IMR-90 (cell line): Measurements from ENCODE around the gene DUSP11. TPM values are rescaled to one million over a fixed set of nuclear protein-coding genes. Genes with fewer than 3 reads are reported as not detected.

ENCODE experiments used
- ATAC-seq: fragments of 200-7000 bp; cut with Tn5 transposase; 2 replicates; pipeline ENCODE4 v1.9.1; 2020; ENCODE audit warnings: low read depth, mild to moderate bottlenecking, moderate library complexity
- BruUV-seq: library from RNA; stranded (reverse); fragments of 400-500 nt; replicated peaks from 2 replicates; lab custom pipeline; 2021; lab: Mats Ljungman, UMichigan
- CTCF ChIA-PET: fragments of 300-600 bp; formaldehyde crosslinking; extraction: SDS; loops from one replicate; lab custom pipeline; 2021; ENCODE audit warnings: antibody characterized with exemption; lab: Yijun Ruan, JAX
- POLR2A ChIA-PET: fragments of 300-600 bp; sonication (Branson Sonifier 250); formaldehyde crosslinking; loops from one replicate; lab custom pipeline; 2022; ENCODE audit warnings: antibody characterized with exemption; ENCODE audit not compliant: unreplicated experiment; lab: Charles Lee
- DNase-seq: peaks from one replicate; pipeline ENCODE4 v3.0.0; 2013
- H2AFZ ChIP-seq: replicated peaks from 2 replicates; pipeline ENCODE3; 2013; ENCODE audit warnings: low read length, mild to moderate bottlenecking; ENCODE audit not compliant: poor library complexity
- H2AK5ac ChIP-seq: 2 replicates; pipeline ENCODE4 v1.6.1; 2013; ENCODE audit warnings: low read depth, low read length, inconsistent platforms
- H2AK9ac ChIP-seq: replicated peaks from 2 replicates; pipeline ENCODE3; 2013; ENCODE audit warnings: mild to moderate bottlenecking, low read depth, low read length, moderate library complexity; ENCODE audit not compliant: poor library complexity
- H2BK120ac ChIP-seq: 2 replicates; pipeline ENCODE4 v1.6.1; 2013; ENCODE audit warnings: low read depth, low read length, inconsistent platforms
- H2BK15ac ChIP-seq: 3 replicates; pipeline ENCODE4 v1.6.1; 2013; ENCODE audit warnings: low read depth, low read length, inconsistent platforms
- H2BK20ac ChIP-seq: 2 replicates; pipeline ENCODE4 v1.6.1; 2013; ENCODE audit warnings: low read depth, mild to moderate bottlenecking, inconsistent platforms, low read length, moderate library complexity
- H2BK5ac ChIP-seq: 2 replicates; pipeline ENCODE4 v1.6.1; 2013; ENCODE audit warnings: mild to moderate bottlenecking, low read depth, low read length, inconsistent platforms; ENCODE audit not compliant: poor library complexity, severe bottlenecking
- H3K14ac ChIP-seq: replicated peaks from 2 replicates; pipeline ENCODE4 v1.6.1; 2013; ENCODE audit warnings: low read depth, low read length, inconsistent platforms
- H3K18ac ChIP-seq: 2 replicates; pipeline ENCODE4 v1.6.1; 2013; ENCODE audit warnings: low read depth, low read length, control low read depth
- H3K23ac ChIP-seq: 2 replicates; pipeline ENCODE4 v1.6.1; 2013; ENCODE audit warnings: low read depth, low read length, inconsistent platforms
- H3K27ac ChIP-seq: 2 replicates; pipeline ENCODE4 v1.5.1; 2013; ENCODE audit warnings: mild to moderate bottlenecking, control low read depth, low read length; ENCODE audit not compliant: insufficient read depth
- H3K27me3 ChIP-seq: 2 replicates; pipeline ENCODE4 v1.6.1; 2013; ENCODE audit warnings: low read length; ENCODE audit not compliant: control insufficient read depth, insufficient read depth
- H3K36me3 ChIP-seq: 2 replicates; pipeline ENCODE4 v1.6.1; 2013; ENCODE audit warnings: low read length, mixed read lengths; ENCODE audit not compliant: control insufficient read depth, insufficient read depth
- H3K4ac ChIP-seq: 2 replicates; pipeline ENCODE4 v1.6.1; 2013; ENCODE audit warnings: low read depth, low read length, inconsistent platforms
- H3K4me1 ChIP-seq: 2 replicates; pipeline ENCODE4 v1.6.1; 2013; ENCODE audit warnings: low read length, mixed read lengths; ENCODE audit not compliant: control insufficient read depth, insufficient read depth
- H3K4me2 ChIP-seq: 2 replicates; pipeline ENCODE4 v1.6.1; 2013; ENCODE audit warnings: low read depth, mild to moderate bottlenecking, control low read depth, low read length, moderate library complexity
- H3K4me3 ChIP-seq: 2 replicates; pipeline ENCODE4 v1.5.1; 2013; ENCODE audit warnings: low read depth, mild to moderate bottlenecking, control low read depth, low read length, moderate library complexity; ENCODE audit not compliant: insufficient read depth
- H3K56ac ChIP-seq: 2 replicates; pipeline ENCODE4 v1.6.1; 2013; ENCODE audit warnings: low read length, inconsistent platforms; ENCODE audit not compliant: insufficient read depth; ENCODE audit errors: extremely low read depth
- H3K79me1 ChIP-seq, 2 experiments: 2 replicates each; pipeline ENCODE4 v1.6.1; 2013; ENCODE audit warnings: low read length in 2 of 2, inconsistent platforms in 1 of 2, low read depth in 1 of 2
- H3K9ac ChIP-seq: 2 replicates; pipeline ENCODE4 v1.6.1; 2013; ENCODE audit warnings: low read depth, low read length, control low read depth
- H3K9me1 ChIP-seq: 2 replicates; pipeline ENCODE4 v1.6.1; 2013; ENCODE audit warnings: low read length, inconsistent platforms; ENCODE audit not compliant: insufficient read depth
- H3K9me3 ChIP-seq: 2 replicates; pipeline ENCODE4 v1.6.1; 2013; ENCODE audit warnings: low read length; ENCODE audit not compliant: control insufficient read depth, insufficient read depth
- H4K20me1 ChIP-seq: 2 replicates; pipeline ENCODE4 v1.6.1; 2013; ENCODE audit warnings: low read length, inconsistent platforms; ENCODE audit not compliant: insufficient read depth
- H4K5ac ChIP-seq: 2 replicates; pipeline ENCODE4 v1.6.1; 2013; ENCODE audit warnings: mild to moderate bottlenecking, low read depth, low read length, control low read depth
- H4K8ac ChIP-seq, 2 experiments: 2 replicates each; pipeline ENCODE4 v1.6.1; 2013; ENCODE audit warnings: low read depth in 2 of 2, low read length in 2 of 2, control low read depth in 1 of 2, inconsistent platforms in 1 of 2
- H4K91ac ChIP-seq: 2 replicates; pipeline ENCODE4 v1.6.1; 2013; ENCODE audit warnings: low read depth, low read length, inconsistent platforms; ENCODE audit not compliant: insufficient read depth
- BHLHE40 ChIP-seq: fragments of 150-350 bp; IDR thresholded peaks from 2 replicates; pipeline ENCODE4 v1.6.1; 2016; ENCODE audit warnings: mild to moderate bottlenecking, low read depth, low read length
- CEBPB ChIP-seq: IDR thresholded peaks from 2 replicates; pipeline ENCODE4 v1.6.1; 2012; ENCODE audit warnings: low read depth, low read length, improper control_type of control experiment
- CHD1 ChIP-seq: IDR thresholded peaks from 2 replicates; pipeline ENCODE4 v1.6.1; 2012; ENCODE audit warnings: low read depth, low read length, improper control_type of control experiment
- FOS ChIP-seq: fragments of 150-350 bp; IDR thresholded peaks from 2 replicates; pipeline ENCODE4 v1.6.1; 2016; ENCODE audit warnings: low read depth, low read length
- MAFK ChIP-seq: IDR thresholded peaks from 2 replicates; pipeline ENCODE4 v1.6.1; 2012; ENCODE audit warnings: low read depth, low read length, improper control_type of control experiment
- MXI1 ChIP-seq: IDR thresholded peaks from 2 replicates; pipeline ENCODE4 v1.6.1; 2012; ENCODE audit warnings: low read depth, mild to moderate bottlenecking, low read length, moderate library complexity, borderline replicate concordance
- NFE2L2 ChIP-seq: fragments of 150-350 bp; IDR thresholded peaks from 2 replicates; pipeline ENCODE4 v1.6.1; 2016; ENCODE audit warnings: low read depth, mild to moderate bottlenecking, low read length
- RAD21 ChIP-seq: IDR thresholded peaks from 2 replicates; pipeline ENCODE4 v1.6.1; 2012; ENCODE audit warnings: low read length, improper control_type of control experiment
- RCOR1 ChIP-seq: IDR thresholded peaks from 2 replicates; pipeline ENCODE4 v1.6.1; 2012; ENCODE audit warnings: mild to moderate bottlenecking, low read length, improper control_type of control experiment; ENCODE audit not compliant: insufficient replicate concordance
- RFX5 ChIP-seq: IDR thresholded peaks from 2 replicates; pipeline ENCODE4 v1.8.0; 2012; ENCODE audit warnings: low read depth, mild to moderate bottlenecking, low read length, moderate library complexity
- SMC3 ChIP-seq: fragments of 150-350 bp; IDR thresholded peaks from 2 replicates; pipeline ENCODE4 v1.6.1; 2016; ENCODE audit warnings: low read depth, mild to moderate bottlenecking, antibody characterized with exemption, low read length, moderate library complexity
- WGBS, 2 experiments: methylation state at CpG; one replicate each; pipeline versions ENCODE4 v1.1.5 to v1.1.7; 2013; ENCODE audit warnings: missing lambda C conversion rate in 2 of 2; ENCODE audit not compliant: insufficient read length in 1 of 2; ENCODE audit errors: extremely low coverage in 2 of 2; 5-methylcytosine and 5-hydroxymethylcytosine counted together
- dilution Hi-C: fragments of 300-500 bp; cut with HindIII; formaldehyde crosslinking; loops from one replicate; pipeline ENCODE4 v1.14.3; 2018; ENCODE audit warnings: low sequenced_read_pairs; ENCODE audit not compliant: unreplicated experiment
- in situ Hi-C: fragments of 300-500 bp; cut with MboI; formaldehyde crosslinking; loops from 3 replicates; pipeline ENCODE4 v1.14.3; 2019; ENCODE audit warnings: low sequenced_read_pairs, inconsistent platforms, mixed read lengths
- intact Hi-C: fragments of 100-400 bp; cut with micrococcal nuclease; formaldehyde crosslinking; loops from 2 replicates; pipeline ENCODE4 v1.10.0; 2022
- polyA plus RNA-seq, 3 experiments: library from polyadenylated mRNA; depleted of rRNA; stranded (reverse); fragments of >200 nt; gene quantifications; 2 replicates each; pipeline ENCODE4 v1.2.3, GENCODE V29; 2012; ENCODE audit warnings: low replicate concordance in 1 of 3
- total RNA-seq: library from RNA; depleted of rRNA; stranded (reverse); fragments of >200 nt; gene quantifications from 2 replicates; pipeline ENCODE4 v1.2.3, GENCODE V29; 2012
- TF ChIP-seq, protein P1 (sequence below): conservative IDR thresholded peaks from 2 replicates; pipeline ENCODE4 v1.5.1; 2012; ENCODE audit warnings: mild to moderate bottlenecking, low read depth, low read length, improper control_type of control experiment
- TF ChIP-seq, protein P2 (sequence below): fragments of 150-350 bp; IDR thresholded peaks from 2 replicates; pipeline ENCODE4 v1.6.1; 2017; ENCODE audit warnings: mild to moderate bottlenecking, antibody characterized with exemption, low read length, low read depth

The DUSP11 gene
- total and polyA plus RNA-seq, 2 of the 4 experiments (the other 2 are of a cell fraction): 22.4 to 25.6 TPM

DNA sequence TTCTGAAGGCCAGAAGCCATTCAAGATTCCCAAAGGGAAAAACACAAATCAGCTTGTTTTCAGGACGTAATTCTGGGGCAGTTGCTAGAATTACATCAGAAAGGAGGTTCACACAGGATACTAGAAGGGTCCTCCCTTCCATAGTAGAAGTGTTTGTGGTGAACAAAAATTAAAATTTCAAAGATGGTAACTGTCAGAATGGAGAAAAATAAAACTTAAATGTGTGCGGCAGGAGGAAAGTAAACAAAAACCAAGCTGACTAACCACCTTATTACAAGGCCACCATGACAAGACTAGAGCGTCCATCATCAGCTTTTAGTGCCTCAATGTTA is 33.1 kb downstream of the DUSP11 start:
- no peak overlapping the region for H3K4ac ChIP-seq
- H3K27me3 ChIP-seq: no peaks in the 10 kb centered on the region
- in situ Hi-C loops: no loop called here
- H3K4me2 ChIP-seq: no peak overlapping the region
- TF ChIP-seq RFX5: no peak
- TF ChIP-seq SMC3: no peak
- no peak for TF ChIP-seq CHD1
- TF ChIP-seq BHLHE40: no peak
- no peak for TF ChIP-seq NFE2L2
- TF ChIP-seq, protein P1, sequence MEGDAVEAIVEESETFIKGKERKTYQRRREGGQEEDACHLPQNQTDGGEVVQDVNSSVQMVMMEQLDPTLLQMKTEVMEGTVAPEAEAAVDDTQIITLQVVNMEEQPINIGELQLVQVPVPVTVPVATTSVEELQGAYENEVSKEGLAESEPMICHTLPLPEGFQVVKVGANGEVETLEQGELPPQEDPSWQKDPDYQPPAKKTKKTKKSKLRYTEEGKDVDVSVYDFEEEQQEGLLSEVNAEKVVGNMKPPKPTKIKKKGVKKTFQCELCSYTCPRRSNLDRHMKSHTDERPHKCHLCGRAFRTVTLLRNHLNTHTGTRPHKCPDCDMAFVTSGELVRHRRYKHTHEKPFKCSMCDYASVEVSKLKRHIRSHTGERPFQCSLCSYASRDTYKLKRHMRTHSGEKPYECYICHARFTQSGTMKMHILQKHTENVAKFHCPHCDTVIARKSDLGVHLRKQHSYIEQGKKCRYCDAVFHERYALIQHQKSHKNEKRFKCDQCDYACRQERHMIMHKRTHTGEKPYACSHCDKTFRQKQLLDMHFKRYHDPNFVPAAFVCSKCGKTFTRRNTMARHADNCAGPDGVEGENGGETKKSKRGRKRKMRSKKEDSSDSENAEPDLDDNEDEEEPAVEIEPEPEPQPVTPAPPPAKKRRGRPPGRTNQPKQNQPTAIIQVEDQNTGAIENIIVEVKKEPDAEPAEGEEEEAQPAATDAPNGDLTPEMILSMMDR: no peak
- TF ChIP-seq RCOR1: no peak
- TF ChIP-seq, protein P2, sequence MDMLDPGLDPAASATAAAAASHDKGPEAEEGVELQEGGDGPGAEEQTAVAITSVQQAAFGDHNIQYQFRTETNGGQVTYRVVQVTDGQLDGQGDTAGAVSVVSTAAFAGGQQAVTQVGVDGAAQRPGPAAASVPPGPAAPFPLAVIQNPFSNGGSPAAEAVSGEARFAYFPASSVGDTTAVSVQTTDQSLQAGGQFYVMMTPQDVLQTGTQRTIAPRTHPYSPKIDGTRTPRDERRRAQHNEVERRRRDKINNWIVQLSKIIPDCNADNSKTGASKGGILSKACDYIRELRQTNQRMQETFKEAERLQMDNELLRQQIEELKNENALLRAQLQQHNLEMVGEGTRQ: no peak
- TF ChIP-seq CEBPB: no peak
- TF ChIP-seq FOS: no peak
- no peak for TF ChIP-seq MXI1
- no peak for TF ChIP-seq RAD21
- TF ChIP-seq MAFK: no peak
- no peak overlapping the region for H3K23ac ChIP-seq
- intact Hi-C loops: no loop called here
- no peaks in the 10 kb centered on the region for H3K4me1 ChIP-seq
- no CpG with 5 or more reads among the region's 3 CpGs for WGBS, 2 experiments
- no peak overlapping the region for H3K4me3 ChIP-seq
- H2BK20ac ChIP-seq: no peak overlapping the region
- POLR2A ChIA-PET: no interaction called here
- no peak overlapping the region for H4K91ac ChIP-seq
- ATAC-seq (no peak), DNase-seq (no peak)
- no peak overlapping the region for H2BK5ac ChIP-seq
- H2BK120ac ChIP-seq: no peak overlapping the region
- no peaks in the 10 kb centered on the region for H3K9me1 ChIP-seq
- no peak overlapping the region for H2AFZ ChIP-seq
- dilution Hi-C loops: no loop called here
- CTCF ChIA-PET: no interaction called here
- H3K18ac ChIP-seq: no peak overlapping the region
- H3K36me3 ChIP-seq: peaks cover 18% of the 10 kb centered on the region
- no peak overlapping the region for H3K14ac ChIP-seq
- H4K8ac ChIP-seq: no peak overlapping the region
- H4K20me1 ChIP-seq: no peaks in the 10 kb centered on the region
- H3K9ac ChIP-seq: no peak overlapping the region
- no peak overlapping the region for H4K5ac ChIP-seq
- no peak overlapping the region for H2AK5ac ChIP-seq
- H2BK15ac ChIP-seq: no peak overlapping the region
- H3K56ac ChIP-seq: no peak overlapping the region
- H2AK9ac ChIP-seq: no peak overlapping the region
- H3K79me1 ChIP-seq: no peaks in the 10 kb centered on the region
- no peaks in the 10 kb centered on the region for H3K9me3 ChIP-seq
- no peak overlapping the region for H3K27ac ChIP-seq
- BruUV-seq: no TSS peak
